ENCODE results near the gene ZBTB18. TPM values are rescaled to one million over a fixed set of nuclear protein-coding genes. Genes with fewer than 3 reads are reported as not detected.

ZBTB18 gene
- polyA plus RNA-seq, 1 donor from 2014 or later: 30.6 TPM

GRCh38 chr1:244052016-244052727 lies 1.1 kb downstream of the ZBTB18 start:
- Histone ChIP-seq H3K9me3 (ENCODE audit: low read length) (no peaks in the 10 kb centered on the region), H3K36me3 (ENCODE audit: insufficient read depth, low read length) (peaks cover 8% of the 10 kb centered on the region), H3K27me3 (ENCODE audit: insufficient read depth, low read depth, low read length) (no peaks in the 10 kb centered on the region), H3K9me2 (ENCODE audit: insufficient read depth, low read length) (no peaks in the 10 kb centered on the region), H3K4me2 (ENCODE audit: low read length) (peak overlapping the region; percentile 72), H3K9ac (ENCODE audit: low read length) (peak overlapping the region; percentile 45), H3K27ac (ENCODE audit: low read length) (no peak overlapping the region), H3K4me3 (ENCODE audit: low read length) (peak overlapping the region; percentile 78), H2AFZ (ENCODE audit: low read depth, low read length) (no peak overlapping the region), H4K20me1 (ENCODE audit: insufficient read depth) (no peaks in the 10 kb centered on the region), H3F3A (ENCODE audit: insufficient read depth, low read length, poor library complexity, severe bottlenecking) (peaks cover 12% of the 10 kb centered on the region), H3K79me2 (replicated peaks; ENCODE audit: insufficient read depth, low read length) (peaks cover 70% of the 10 kb centered on the region)
- TF ChIP-seq RAD21 (conservative IDR thresholded peaks at IDR 0.05) (no peak), MXI1 (conservative IDR thresholded peaks at IDR 0.05; ENCODE audit: poor library complexity, severe bottlenecking) (no peak), POLR2AphosphoS5 (IDR thresholded peaks at IDR 0.05) (no peak), EZH2 (IDR thresholded peaks at IDR 0.05; ENCODE audit: borderline replicate concordance, insufficient read depth, low read length, poor library complexity, severe bottlenecking) (no peak), TAF1 (IDR thresholded peaks at IDR 0.05; ENCODE audit: low read depth) (no peak), EP300 (conservative IDR thresholded peaks at IDR 0.05; ENCODE audit: poor library complexity, severe bottlenecking) (no peak), REST (IDR thresholded peaks at IDR 0.05; ENCODE audit: borderline replicate concordance) (no peak)

GRCh38 chr1:244052728-244053312 lies 1.7 kb downstream of the ZBTB18 start:
- H4K20me1 ChIP-seq (ENCODE audit: insufficient read depth): no peaks in the 10 kb centered on the region
- H3K79me2 ChIP-seq (replicated peaks; ENCODE audit: insufficient read depth, low read length): peaks cover 74% of the 10 kb centered on the region
- no peak overlapping the region for H3K27ac ChIP-seq (ENCODE audit: low read length)
- H3K27me3 ChIP-seq (ENCODE audit: insufficient read depth, low read depth, low read length): no peaks in the 10 kb centered on the region
- H3K4me3 ChIP-seq (ENCODE audit: low read length): peak overlapping the region; percentile 78
- peaks cover 12% of the 10 kb centered on the region for H3F3A ChIP-seq (ENCODE audit: insufficient read depth, low read length, poor library complexity, severe bottlenecking)
- peaks cover 8% of the 10 kb centered on the region for H3K36me3 ChIP-seq (ENCODE audit: insufficient read depth, low read length)
- H3K4me2 ChIP-seq (ENCODE audit: low read length): peak overlapping the region; percentile 72
- no peak overlapping the region for H3K9ac ChIP-seq (ENCODE audit: low read length)
- no peaks in the 10 kb centered on the region for H3K9me3 ChIP-seq (ENCODE audit: low read length)
- TF ChIP-seq EP300 (conservative IDR thresholded peaks at IDR 0.05; ENCODE audit: poor library complexity, severe bottlenecking) (no peak), RAD21 (conservative IDR thresholded peaks at IDR 0.05) (no peak), TAF1 (IDR thresholded peaks at IDR 0.05; ENCODE audit: low read depth) (no peak)
- H3K9me2 ChIP-seq (ENCODE audit: insufficient read depth, low read length): no peaks in the 10 kb centered on the region
- H2AFZ ChIP-seq (ENCODE audit: low read depth, low read length): no peak overlapping the region

- no peaks in the 10 kb centered on the region for H3K27me3 ChIP-seq (ENCODE audit: insufficient read depth, low read depth, low read length)
- H3K4me3 ChIP-seq (ENCODE audit: low read length): peak overlapping the region; percentile 78
- H2AFZ ChIP-seq (ENCODE audit: low read depth, low read length): no peak overlapping the region
- TF ChIP-seq REST (IDR thresholded peaks at IDR 0.05; ENCODE audit: borderline replicate concordance) (no peak), MXI1 (conservative IDR thresholded peaks at IDR 0.05; ENCODE audit: poor library complexity, severe bottlenecking) (no peak), TAF1 (IDR thresholded peaks at IDR 0.05; ENCODE audit: low read depth) (no peak)
- H3K9me2 ChIP-seq (ENCODE audit: insufficient read depth, low read length): no peaks in the 10 kb centered on the region
- H3K9me3 ChIP-seq (ENCODE audit: low read length): no peaks in the 10 kb centered on the region
- no peak overlapping the region for H3K27ac ChIP-seq (ENCODE audit: low read length)
- H3K36me3 ChIP-seq (ENCODE audit: insufficient read depth, low read length): peaks cover 8% of the 10 kb centered on the region
- H3K9ac ChIP-seq (ENCODE audit: low read length): no peak overlapping the region
- no peaks in the 10 kb centered on the region for H4K20me1 ChIP-seq (ENCODE audit: insufficient read depth)
- H3K4me2 ChIP-seq (ENCODE audit: low read length): no peak overlapping the region
- H3K79me2 ChIP-seq (replicated peaks; ENCODE audit: insufficient read depth, low read length): peaks cover 76% of the 10 kb centered on the region
- H3F3A ChIP-seq (ENCODE audit: insufficient read depth, low read length, poor library complexity, severe bottlenecking): peaks cover 12% of the 10 kb centered on the region
Observed at GRCh38 chr1:244053831-244054230, 2.7 kb downstream of the ZBTB18 start.
